DMS79 (cell line): Measurements from ENCODE around the gene LCE1E.

Experiments
- DNase-seq: peaks from one replicate; lab custom pipeline; 2025; lab: John Stamatoyannopoulos, UW

LCE1E gene

GRCh38 chr1:152786077-152786476 lies at the start of gene LCE1E:
LCE1E (plus strand) TSS chr1:152786257; CDS start chr1:152787300, 1,043 bp downstream.
- DNase-seq: no peak

GRCh38 chr1:152737997-152738396 lies 48.1 kb upstream of the LCE1E start:
- DNase-seq: no peak

GRCh38 chr1:152739841-152740240 lies 46.2 kb upstream of the LCE1E start:
- DNase-seq: no peak

GRCh38 chr1:152741656-152742055 lies 44.4 kb upstream of the LCE1E start:
- DNase-seq: no peak

GRCh38 chr1:152743371-152744145 lies 42.5 kb upstream of the LCE1E start:
- no peak for DNase-seq

- no peak for DNase-seq
Measured at GRCh38 chr1:152745289-152745704, 40.8 kb upstream of the LCE1E start.

- no peak for DNase-seq
Measured at GRCh38 chr1:152745765-152746444, 40.2 kb upstream of the LCE1E start.

GRCh38 chr1:152747831-152748230 lies 38.2 kb upstream of the LCE1E start:
- DNase-seq: no peak

GRCh38 chr1:152752225-152752624 lies 33.8 kb upstream of the LCE1E start:
- DNase-seq: no peak

- no peak for DNase-seq
Measured at GRCh38 chr1:152753586-152753985, 32.5 kb upstream of the LCE1E start.

GRCh38 chr1:152756872-152757271 lies 29.2 kb upstream of the LCE1E start:
- DNase-seq: no peak

GRCh38 chr1:152757747-152758146 lies 28.3 kb upstream of the LCE1E start, which contains the start of gene KPRP:
KPRP (plus strand) TSS chr1:152758025; CDS start chr1:152759589, 1,564 bp downstream.
- no peak for DNase-seq

- no peak for DNase-seq
Measured at GRCh38 chr1:152758636-152759035, 27.4 kb upstream of the LCE1E start.

GRCh38 chr1:152759453-152760173 lies 26.4 kb upstream of the LCE1E start:
- DNase-seq: no peak

- DNase-seq: no peak
Measured at GRCh38 chr1:152760551-152761190, 25.4 kb upstream of the LCE1E start.

GRCh38 chr1:152761609-152762213 lies 24.3 kb upstream of the LCE1E start:
- DNase-seq: no peak

- no peak for DNase-seq
Measured at GRCh38 chr1:152768847-152769533, 17.1 kb upstream of the LCE1E start.

- no peak for DNase-seq
Measured at GRCh38 chr1:152770411-152770810, 15.6 kb upstream of the LCE1E start.

GRCh38 chr1:152774875-152775274 lies 11.2 kb upstream of the LCE1E start, which contains the start of gene LCE1F:
LCE1F (plus strand) TSS chr1:152775140; CDS start chr1:152776372, 1,232 bp downstream.
- DNase-seq: no peak

- DNase-seq: no peak
Measured at GRCh38 chr1:152776361-152776760, 9.7 kb upstream of the LCE1E start.

GRCh38 chr1:152777510-152778137 lies 8.4 kb upstream of the LCE1E start:
- DNase-seq: no peak
